Dermis microvascular lymphatic vessel endothelial cell (primary cell): ENCODE data around the gene RALGAPA2. TPM values are rescaled to one million over a fixed set of nuclear protein-coding genes. Genes with fewer than 3 reads are reported as not detected.

Source experiments
- DNase-seq, 2 donors: peaks; one replicate each; pipeline versions ENCODE4 v3.0.0 to v3.0.0-alpha.2; 2010; ENCODE audit warnings: low read depth in 2 of 2
- total RNA-seq: library from RNA; depleted of rRNA; stranded (reverse); fragments of >200 nt; gene quantifications from 2 replicates; pipeline ENCODE4 v1.2.1, GENCODE V29; 2014

RALGAPA2 gene
- total RNA-seq, 1 donor from 2014 or later, result 20.4 TPM

- DNase-seq, result no peak
Measured at GRCh38 chr20:20683481-20684321, 28.7 kb downstream of the RALGAPA2 start.

GRCh38 chr20:20683020-20683419 is 29.4 kb downstream of the RALGAPA2 start:
- no peak for DNase-seq

GRCh38 chr20:20680991-20681508 is 31.4 kb downstream of the RALGAPA2 start:
- no peak for DNase-seq

- no peak for DNase-seq
Measured at GRCh38 chr20:20679316-20679715, 33.1 kb downstream of the RALGAPA2 start.

DNA sequence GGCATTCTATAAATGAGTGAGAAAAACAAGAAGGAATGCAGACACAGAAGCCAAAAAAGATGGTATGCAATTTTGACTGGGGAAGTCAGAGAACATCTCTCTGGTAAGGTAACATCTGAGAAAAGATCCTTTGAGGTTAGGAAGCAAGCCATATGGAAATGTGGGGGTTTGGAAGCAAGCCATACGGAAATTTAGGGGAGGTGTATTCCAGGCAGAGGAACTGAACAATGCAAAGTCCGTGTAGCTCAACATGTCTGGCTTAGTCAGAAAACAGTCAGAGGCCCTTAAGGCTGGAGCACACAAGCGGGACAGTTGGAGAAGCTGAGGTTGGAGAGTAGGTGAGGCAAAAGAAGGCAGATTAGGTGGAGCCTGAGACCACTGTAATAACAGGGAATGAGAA is 35.3 kb downstream of the RALGAPA2 start:
- DNase-seq, result peak in 1 of 2 donors; percentile 6

DNA sequence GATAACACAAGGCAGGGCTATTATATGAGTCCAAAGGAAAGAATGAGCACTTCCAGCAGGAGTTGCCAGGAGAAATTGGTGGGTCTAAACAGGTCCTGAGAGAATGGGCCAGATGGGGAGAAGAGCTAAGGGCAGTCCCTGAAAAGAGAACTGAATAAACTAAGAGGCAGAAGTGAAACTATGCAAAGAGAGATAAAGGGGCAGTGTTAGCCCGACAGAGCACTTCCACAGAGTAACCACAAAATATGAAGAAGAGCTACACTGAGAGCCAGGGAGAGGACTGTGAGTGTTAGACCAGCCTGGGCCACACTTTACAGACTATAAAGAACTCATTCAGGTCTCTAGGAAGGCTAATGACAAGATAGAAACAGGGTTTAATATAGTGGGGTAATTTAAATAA is 43.8 kb downstream of the RALGAPA2 start:
- DNase-seq, result no peak

- DNase-seq, result peak in 1 of 2 donors; percentile 10
Measured at GRCh38 chr20:20666359-20666758, 46.1 kb downstream of the RALGAPA2 start.

- no peak for DNase-seq
Measured at GRCh38 chr20:20665606-20666332, 46.7 kb downstream of the RALGAPA2 start.

DNA sequence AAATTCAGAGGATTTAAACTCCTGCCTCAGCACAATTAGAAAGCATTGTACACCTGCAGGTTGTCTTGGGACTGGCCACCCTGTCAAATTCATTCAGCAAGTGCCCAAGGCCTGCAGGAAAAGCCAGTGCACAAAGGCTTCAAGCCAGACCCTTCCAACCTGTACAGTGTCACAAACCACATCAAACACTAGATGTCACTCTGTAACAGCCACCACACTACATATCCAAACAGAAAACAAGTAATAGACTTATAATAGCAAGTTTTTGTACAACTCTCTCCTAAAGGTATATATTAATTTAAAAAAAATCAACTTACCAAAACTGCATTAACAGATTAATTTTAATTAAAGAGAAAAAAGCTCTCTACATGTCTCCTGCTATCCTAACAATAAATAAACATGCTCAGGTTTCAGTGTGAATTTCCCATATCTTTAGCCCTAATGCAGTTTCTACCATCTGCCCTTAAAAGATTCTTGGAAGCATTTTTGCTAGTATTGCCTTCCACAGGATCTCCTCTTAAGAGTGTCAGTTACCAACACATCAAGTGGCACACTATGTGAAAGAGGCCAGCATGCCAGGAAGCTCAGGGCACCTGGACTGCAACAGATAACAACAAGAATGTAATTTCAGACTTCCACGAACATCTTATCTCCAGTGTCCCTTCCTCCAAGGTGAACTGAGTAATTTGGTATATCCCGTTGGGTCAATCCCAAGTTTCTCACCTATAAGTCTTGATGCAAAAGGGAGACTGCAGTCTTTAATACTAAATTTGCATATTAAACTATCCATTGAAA is 47.5 kb downstream of the RALGAPA2 start:
- DNase-seq, result peak; percentile 72 to 78

DNA sequence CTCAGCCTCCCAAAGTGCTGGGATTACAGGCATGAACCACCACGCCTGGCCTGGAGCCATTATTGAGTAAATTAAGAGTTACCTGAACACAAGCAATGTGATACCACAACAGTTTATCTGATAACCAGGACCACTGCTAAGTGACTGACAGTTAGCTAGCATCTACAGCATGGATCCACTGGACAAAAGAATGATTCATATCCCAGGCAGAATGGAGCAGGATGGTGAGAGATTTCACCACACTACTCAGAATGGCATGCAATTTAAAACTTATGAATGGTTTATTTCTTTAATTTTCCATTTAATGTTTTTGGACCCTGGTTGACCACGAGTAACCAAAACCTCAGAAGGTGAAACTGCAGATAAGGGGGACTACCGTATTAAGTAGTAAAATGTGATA is 48.6 kb downstream of the RALGAPA2 start:
- DNase-seq, result peak in 1 of 2 donors; percentile 5

GRCh38 chr20:20658871-20659431 is 53.5 kb downstream of the RALGAPA2 start:
- no peak for DNase-seq

DNA sequence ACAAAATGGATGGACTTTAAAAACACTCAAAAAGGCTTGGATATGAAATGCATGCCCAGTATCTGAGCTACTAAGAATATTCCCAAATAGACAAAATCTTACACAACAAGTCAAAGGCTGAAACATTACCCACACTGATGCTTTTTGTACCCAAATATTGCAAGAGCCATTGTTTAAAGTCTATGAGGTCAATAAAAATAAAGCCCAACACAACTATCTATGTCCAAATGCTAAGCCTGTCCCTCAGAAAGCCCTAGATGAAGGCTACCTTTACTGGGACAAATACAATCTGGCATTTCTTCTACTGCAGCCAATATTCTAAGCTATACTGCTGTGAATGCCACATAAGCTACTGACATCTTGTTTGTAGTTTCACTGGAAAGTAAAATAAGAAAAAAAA is 54.3 kb downstream of the RALGAPA2 start:
- DNase-seq, result no peak

DNA sequence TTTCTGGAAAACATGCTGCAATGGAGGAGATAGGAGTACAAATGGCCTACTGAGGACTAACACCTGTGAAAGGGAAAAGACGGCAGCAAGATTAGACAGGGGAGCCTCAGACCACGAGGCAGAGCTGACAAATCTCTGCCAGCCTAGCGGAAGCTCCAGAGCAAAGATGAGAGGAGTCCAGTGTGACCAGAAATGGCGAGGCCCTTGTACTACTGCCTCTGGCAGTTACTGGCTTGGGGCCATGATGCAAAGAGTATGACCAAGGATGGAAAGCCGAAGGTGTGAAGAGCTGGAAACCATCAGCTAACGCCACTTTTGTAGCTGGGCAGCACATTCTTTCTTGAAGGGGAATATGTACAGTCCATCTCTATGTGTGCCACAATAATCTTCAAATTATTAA is 55.4 kb downstream of the RALGAPA2 start:
- DNase-seq, result no peak

DNA sequence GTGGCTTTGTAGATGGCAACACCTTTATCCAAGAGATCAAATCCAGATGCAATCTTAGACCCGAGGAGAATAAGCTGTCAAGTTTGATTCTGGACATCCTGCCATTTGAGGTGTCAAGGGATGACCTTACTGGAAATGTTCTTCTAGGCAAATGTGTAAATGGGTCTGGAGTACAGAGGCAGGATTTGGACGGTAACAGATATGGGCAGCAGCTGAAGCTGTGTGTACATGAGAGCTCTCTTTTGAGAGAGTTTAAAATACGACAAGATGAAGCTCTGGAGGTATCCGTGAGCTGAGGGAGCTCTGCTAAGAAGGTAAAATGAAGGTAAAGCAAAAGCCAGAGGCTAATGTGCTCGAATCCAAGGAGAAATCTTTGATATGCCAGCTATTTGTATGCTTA is 56.6 kb downstream of the RALGAPA2 start:
- no peak for DNase-seq

- DNase-seq, result no peak
Measured at GRCh38 chr20:20649945-20650344, 62.5 kb downstream of the RALGAPA2 start.

- no peak for DNase-seq
Measured at GRCh38 chr20:20643927-20644326, 68.5 kb downstream of the RALGAPA2 start.

DNA sequence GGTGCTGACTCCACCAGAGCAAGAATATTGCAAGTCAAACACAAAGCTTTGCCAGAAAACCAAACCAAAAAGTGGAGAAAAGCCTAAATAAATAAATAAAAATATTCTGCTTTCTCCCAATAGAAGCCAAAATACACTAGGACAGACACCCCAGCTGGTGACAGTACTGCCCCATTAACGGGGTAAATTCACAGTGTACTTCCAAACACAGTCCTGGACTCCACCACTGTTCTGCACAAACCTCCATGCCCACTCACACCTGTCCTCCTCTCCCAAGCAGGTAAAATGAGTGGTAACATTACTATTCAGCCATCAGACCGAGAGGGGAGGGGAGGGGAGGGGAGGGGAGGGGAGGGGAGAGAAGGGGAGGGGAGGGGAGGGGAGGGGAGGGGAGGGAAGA is 70.7 kb downstream of the RALGAPA2 start:
- no peak for DNase-seq

- no peak for DNase-seq
Measured at GRCh38 chr20:20638878-20639277, 73.6 kb downstream of the RALGAPA2 start.

- DNase-seq, result no peak
Measured at GRCh38 chr20:20637998-20638725, 74.3 kb downstream of the RALGAPA2 start.

DNA sequence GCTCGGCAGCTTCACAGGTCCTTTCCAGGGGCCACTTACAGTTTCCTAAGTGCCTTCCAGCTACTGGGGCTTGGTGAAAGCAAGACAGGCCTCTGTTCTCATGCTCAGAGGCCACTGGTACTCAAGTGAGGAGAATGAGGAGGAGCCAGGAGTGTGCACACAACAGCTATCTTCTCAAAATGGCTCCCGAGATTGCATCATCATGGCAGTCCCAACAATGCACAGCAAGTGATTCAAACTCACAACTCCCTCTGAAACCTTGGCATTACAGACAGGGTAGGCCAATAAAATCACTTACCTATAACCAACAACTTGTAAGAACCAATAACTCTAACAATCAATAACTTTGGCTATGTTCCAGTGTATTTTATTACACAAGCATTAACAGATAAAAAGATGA is 77.4 kb downstream of the RALGAPA2 start:
- no peak for DNase-seq

- no peak for DNase-seq
Measured at GRCh38 chr20:20632644-20633043, 79.8 kb downstream of the RALGAPA2 start.
